Subcutaneous abdominal adipose tissue (tissue), 5 donors: ENCODE data around the gene ZNF774.

Experiments
- H3K27ac ChIP-seq: one replicate; pipeline ENCODE4 v1.7.0; 2013; ENCODE audit warnings: low read depth, mild to moderate bottlenecking, inconsistent platforms, low read length, moderate library complexity
- H3K27me3 ChIP-seq, 5 donors: one replicate each; pipeline ENCODE4 v1.7.0; 2013; ENCODE audit warnings: low read length in 5 of 5, inconsistent platforms in 1 of 5; ENCODE audit not compliant: control insufficient read depth in 5 of 5, insufficient read depth in 4 of 5
- H3K36me3 ChIP-seq, 5 donors: one replicate each; pipeline ENCODE4 v1.7.0; 2013; ENCODE audit warnings: low read length in 5 of 5; ENCODE audit not compliant: control insufficient read depth in 5 of 5, insufficient read depth in 5 of 5
- H3K4me1 ChIP-seq, 5 donors: one replicate each; pipeline ENCODE4 v1.7.0; 2013; ENCODE audit warnings: low read length in 5 of 5, mild to moderate bottlenecking in 3 of 5, moderate library complexity in 1 of 5; ENCODE audit not compliant: control insufficient read depth in 5 of 5, insufficient read depth in 5 of 5
- H3K4me3 ChIP-seq, 5 donors: one replicate each; pipeline ENCODE4 v1.7.0; 2013; ENCODE audit warnings: low read length in 5 of 5, low read depth in 1 of 5
- H3K9ac ChIP-seq, 5 donors: one replicate each; pipeline ENCODE4 v1.7.0; 2013; ENCODE audit warnings: low read length in 5 of 5, mild to moderate bottlenecking in 4 of 5, moderate library complexity in 3 of 5
- H3K9me3 ChIP-seq, 5 donors: one replicate each; pipeline ENCODE4 v1.7.0; 2013; ENCODE audit warnings: low read length in 5 of 5; ENCODE audit not compliant: control insufficient read depth in 5 of 5
- donor health status: healthy.
- donor health status: healthy.
- donor health status: healthy.
- donor health status: healthy.
- donor health status: healthy.

Gene ZNF774

DNA sequence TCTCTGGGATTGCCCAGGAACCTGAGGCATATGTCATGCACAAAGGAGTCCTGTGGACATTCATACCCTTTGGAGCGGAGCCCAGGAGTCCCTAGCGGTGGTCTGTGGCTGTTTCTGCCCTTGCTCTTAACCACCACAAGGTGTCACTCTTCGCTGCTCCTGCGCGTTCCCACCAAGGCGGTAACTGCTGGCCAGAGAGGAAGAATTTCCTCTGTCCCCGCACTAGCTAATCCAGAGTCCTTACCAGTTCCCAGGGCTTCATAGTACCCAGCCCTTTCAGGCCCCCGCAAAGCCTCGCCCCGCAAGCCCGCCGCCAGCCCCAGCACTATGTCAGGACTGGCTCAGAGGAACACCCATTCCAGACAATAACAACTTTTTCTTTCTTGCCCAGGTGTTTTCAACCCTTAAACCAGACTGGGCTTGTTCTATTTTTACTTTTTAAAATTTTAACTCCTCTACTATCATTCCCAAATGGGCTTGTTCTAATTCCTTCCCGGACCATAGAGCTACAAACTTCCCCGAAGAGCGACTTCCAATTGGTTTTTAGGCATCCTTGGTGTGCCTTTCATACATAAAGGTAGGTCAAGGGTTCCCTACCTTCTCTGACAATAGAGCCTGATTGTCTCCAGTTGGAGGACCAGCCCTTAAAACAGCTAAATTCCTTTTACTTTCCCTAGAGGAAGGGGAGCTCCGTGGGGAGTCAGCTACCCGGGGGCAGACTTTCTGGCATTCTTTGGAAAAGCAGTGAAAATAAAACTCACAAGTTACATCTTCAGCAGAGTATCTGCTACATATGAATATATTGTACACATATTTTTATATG lies 31.8 kb upstream of the ZNF774 start:
- peak overlapping the region in 2 of 5 donors; percentile 36 to 54 for H3K9ac ChIP-seq
- H3K36me3 ChIP-seq = peaks cover 0 to 2% (median 0%) of the 10 kb centered on the region in 5 donors
- H3K4me1 ChIP-seq = peaks cover 11 to 20% (median 16%) of the 10 kb centered on the region in 5 donors
- H3K27me3 ChIP-seq = peaks cover 0 to 4% (median 0%) of the 10 kb centered on the region in 5 donors
- peak overlapping the region in 1 of 5 donors; percentile 22 for H3K4me3 ChIP-seq
- no peak overlapping the region for H3K27ac ChIP-seq
- no peaks in the 10 kb centered on the region for H3K9me3 ChIP-seq

DNA sequence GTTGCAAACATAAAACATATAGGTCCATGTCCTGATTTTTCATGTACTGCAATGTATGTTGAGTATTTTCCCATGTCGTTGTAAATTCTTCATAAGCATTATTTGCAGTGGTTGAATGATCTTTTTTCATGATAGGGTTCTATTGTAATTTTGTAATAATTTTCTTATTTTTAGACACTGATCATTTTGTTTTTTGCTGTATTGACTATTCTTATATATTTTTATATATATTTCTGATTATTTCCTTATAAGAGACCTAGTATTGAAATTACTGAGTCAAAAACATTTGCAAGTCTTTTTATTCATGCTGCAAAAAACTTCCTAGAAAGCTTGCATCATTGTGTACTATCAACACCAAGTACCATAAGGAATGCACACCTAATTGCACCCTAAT lies 31.2 kb upstream of the ZNF774 start:
- Histone ChIP-seq H3K4me1 (peaks cover 7 to 15% (median 10%) of the 10 kb centered on the region in 5 donors), H3K9me3 (no peaks in the 10 kb centered on the region), H3K27ac (no peak overlapping the region), H3K36me3 (no peaks in the 10 kb centered on the region), H3K4me3 (no peak overlapping the region), H3K27me3 (no peaks in the 10 kb centered on the region), H3K9ac (no peak overlapping the region)

- Histone ChIP-seq H3K27me3 (no peaks in the 10 kb centered on the region), H3K9me3 (no peaks in the 10 kb centered on the region), H3K4me1 (peaks cover 3 to 9% (median 5%) of the 10 kb centered on the region in 5 donors), H3K27ac (no peak overlapping the region), H3K36me3 (no peaks in the 10 kb centered on the region), H3K9ac (no peak overlapping the region), H3K4me3 (no peak overlapping the region)
These were observed 29.5 kb upstream of the ZNF774 start for GRCh38 chr15:90322538-90322937.

DNA sequence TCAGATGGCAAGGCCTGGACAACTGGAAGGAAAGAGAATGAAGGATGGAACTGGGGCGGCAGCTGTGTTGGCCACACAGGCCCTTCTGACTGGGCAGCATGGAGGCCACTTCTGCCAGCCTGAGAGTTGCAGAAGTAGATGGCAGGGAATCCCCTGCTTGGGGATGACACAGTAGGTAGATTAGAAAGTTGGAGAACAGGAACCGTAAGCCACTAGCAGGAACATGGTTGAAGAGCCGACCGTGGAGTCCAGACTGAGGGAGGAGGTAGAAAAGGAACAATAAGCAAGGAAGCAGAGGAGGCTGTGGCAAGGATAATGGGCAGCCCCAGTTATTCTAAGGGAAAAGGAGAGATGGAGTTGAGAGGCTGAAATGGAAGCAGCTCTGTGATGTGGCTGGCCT lies 26.4 kb upstream of the ZNF774 start:
- no peaks in the 10 kb centered on the region for H3K27me3 ChIP-seq
- no peak overlapping the region for H3K27ac ChIP-seq
- no peak overlapping the region for H3K9ac ChIP-seq
- no peaks in the 10 kb centered on the region for H3K4me1 ChIP-seq
- H3K36me3 ChIP-seq = no peaks in the 10 kb centered on the region
- no peaks in the 10 kb centered on the region for H3K9me3 ChIP-seq
- H3K4me3 ChIP-seq = no peak overlapping the region

DNA sequence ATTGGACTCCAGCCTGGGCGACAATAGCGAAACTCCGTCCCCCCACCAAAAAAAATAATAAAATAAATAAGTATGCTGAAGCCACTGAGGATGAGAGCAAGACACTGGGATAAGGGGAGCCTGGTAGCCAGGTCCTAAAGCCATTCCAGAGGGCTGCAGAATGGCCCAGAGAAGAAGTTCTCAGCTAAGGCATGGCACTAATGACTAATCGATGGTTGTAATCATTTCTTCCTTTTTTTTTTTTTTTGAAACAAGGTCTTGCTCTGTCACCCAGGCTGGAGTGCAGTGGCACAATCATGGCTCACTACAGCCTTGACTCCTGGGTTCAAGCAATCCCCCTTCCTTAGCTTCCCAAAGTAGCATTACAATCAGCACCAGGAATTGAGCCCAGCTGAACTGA lies 25.6 kb upstream of the ZNF774 start:
- no peak overlapping the region for H3K9ac ChIP-seq
- no peaks in the 10 kb centered on the region for H3K36me3 ChIP-seq
- H3K4me3 ChIP-seq = no peak overlapping the region
- H3K27me3 ChIP-seq = no peaks in the 10 kb centered on the region
- H3K27ac ChIP-seq = no peak overlapping the region
- H3K4me1 ChIP-seq = no peaks in the 10 kb centered on the region
- no peaks in the 10 kb centered on the region for H3K9me3 ChIP-seq

DNA sequence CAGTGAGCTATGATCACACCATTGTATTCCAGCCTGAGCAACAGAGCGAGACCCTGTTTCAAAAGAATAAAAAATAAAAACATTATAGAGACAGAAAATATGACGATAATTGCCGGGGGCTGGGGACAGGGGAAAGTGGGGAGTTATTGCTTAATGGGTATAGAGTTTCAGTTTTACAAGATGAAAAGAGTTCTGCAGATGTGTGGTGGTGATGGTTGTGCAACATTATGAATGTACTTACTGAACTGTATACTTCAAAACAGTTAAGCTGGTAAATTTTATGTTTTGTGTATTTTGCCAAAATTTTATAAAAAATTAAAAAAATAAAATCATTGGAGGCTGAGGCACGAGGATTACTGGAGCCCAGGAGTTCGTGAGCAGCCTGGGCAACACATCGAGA lies 24.8 kb upstream of the ZNF774 start:
- H3K9ac ChIP-seq = no peak overlapping the region
- no peaks in the 10 kb centered on the region for H3K27me3 ChIP-seq
- no peaks in the 10 kb centered on the region for H3K9me3 ChIP-seq
- no peak overlapping the region for H3K4me3 ChIP-seq
- no peak overlapping the region for H3K27ac ChIP-seq
- no peaks in the 10 kb centered on the region for H3K4me1 ChIP-seq
- no peaks in the 10 kb centered on the region for H3K36me3 ChIP-seq

DNA sequence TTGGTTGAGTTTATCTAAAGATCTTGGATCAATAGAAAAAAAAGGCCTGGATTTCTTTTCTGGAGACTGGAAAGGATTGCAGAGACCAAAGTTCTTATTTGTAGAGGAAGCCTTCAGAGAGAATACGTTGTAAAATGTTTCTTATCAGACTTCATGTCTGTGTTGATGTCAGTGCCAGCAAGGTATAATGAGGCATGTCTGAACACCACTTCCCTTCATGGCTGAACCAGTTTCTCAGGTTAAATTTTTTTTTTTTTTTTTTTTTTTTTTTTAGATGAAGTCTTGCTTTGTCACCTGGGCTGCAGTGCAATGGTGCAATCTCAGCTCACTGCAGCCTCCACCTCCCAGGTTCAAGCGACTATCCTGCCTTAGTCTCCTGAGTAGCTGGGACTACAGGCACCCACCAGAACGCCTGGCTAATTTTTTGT lies 17.8 kb upstream of the ZNF774 start:
- no peaks in the 10 kb centered on the region for H3K27me3 ChIP-seq
- H3K36me3 ChIP-seq = no peaks in the 10 kb centered on the region
- H3K9ac ChIP-seq = no peak overlapping the region
- H3K27ac ChIP-seq = no peak overlapping the region
- no peaks in the 10 kb centered on the region for H3K9me3 ChIP-seq
- peaks cover 0 to 5% (median 0%) of the 10 kb centered on the region in 5 donors for H3K4me1 ChIP-seq
- no peak overlapping the region for H3K4me3 ChIP-seq

DNA sequence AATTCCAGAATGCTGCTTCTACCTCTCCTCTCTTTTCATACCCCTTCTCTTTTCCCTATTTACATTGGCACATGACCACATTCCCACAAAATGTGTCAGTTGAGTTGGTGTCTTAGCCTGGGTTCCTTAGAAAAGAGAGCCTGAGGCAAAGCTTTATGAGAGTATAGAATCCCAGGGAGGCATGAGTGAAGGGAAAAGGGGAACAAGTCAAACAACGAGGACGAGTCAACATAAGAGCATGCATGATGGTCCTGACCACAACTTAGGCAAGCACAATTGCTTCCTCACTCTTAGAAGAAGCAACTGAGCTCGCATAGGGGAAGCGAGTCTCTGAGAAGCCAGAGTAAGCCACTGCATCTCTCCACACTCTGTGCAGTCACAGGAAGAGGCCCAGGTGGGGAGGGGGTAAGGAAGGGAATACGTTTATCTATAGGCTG lies 15.4 kb upstream of the ZNF774 start:
- no peak overlapping the region for H3K27ac ChIP-seq
- H3K4me3 ChIP-seq = no peak overlapping the region
- no peak overlapping the region for H3K9ac ChIP-seq
- no peaks in the 10 kb centered on the region for H3K36me3 ChIP-seq
- H3K27me3 ChIP-seq = no peaks in the 10 kb centered on the region
- peaks cover 0 to 5% (median 0%) of the 10 kb centered on the region in 5 donors for H3K4me1 ChIP-seq
- H3K9me3 ChIP-seq = no peaks in the 10 kb centered on the region

GRCh38 chr15:90337256-90337655 lies 14.8 kb upstream of the ZNF774 start:
- no peak overlapping the region for H3K4me3 ChIP-seq
- H3K9ac ChIP-seq = no peak overlapping the region
- no peaks in the 10 kb centered on the region for H3K27me3 ChIP-seq
- H3K9me3 ChIP-seq = no peaks in the 10 kb centered on the region
- no peaks in the 10 kb centered on the region for H3K36me3 ChIP-seq
- H3K27ac ChIP-seq = no peak overlapping the region
- H3K4me1 ChIP-seq = peaks cover 0 to 7% (median 0%) of the 10 kb centered on the region in 5 donors

DNA sequence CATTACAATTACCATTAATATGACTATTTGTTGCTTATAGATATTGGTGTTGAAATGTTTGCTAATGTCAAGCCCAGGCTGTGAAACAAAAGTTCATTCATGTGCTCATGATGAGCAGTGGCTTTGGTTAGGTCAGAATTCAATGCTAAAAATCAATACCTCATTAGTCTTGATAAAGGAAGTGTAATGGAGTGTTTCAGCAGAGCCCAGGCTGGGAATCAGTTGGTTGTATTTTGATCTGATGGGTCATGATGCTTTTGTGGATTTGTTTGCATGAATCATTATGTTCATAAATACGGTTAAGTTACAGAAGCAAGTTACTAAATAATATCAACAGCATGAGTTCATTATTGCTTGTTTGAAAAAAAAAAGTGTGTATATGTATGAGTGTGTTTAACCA lies 13.6 kb upstream of the ZNF774 start:
- no peak overlapping the region for H3K27ac ChIP-seq

More for the DNA sequence above, 13.6 kb upstream of the ZNF774 start:
- Histone ChIP-seq H3K9ac (no peak overlapping the region), H3K9me3 (no peaks in the 10 kb centered on the region), H3K36me3 (no peaks in the 10 kb centered on the region), H3K27me3 (no peaks in the 10 kb centered on the region), H3K4me1 (peaks cover 0 to 17% (median 7%) of the 10 kb centered on the region in 5 donors), H3K4me3 (no peak overlapping the region)
